Mesendoderm (in vitro differentiated cells): ENCODE data around the gene CDK11A.
"Not testable (repeated sequence)": the region's sequence is repeated elsewhere in the genome, so short reads cannot be mapped to it uniquely, and the experiment has no call there.

Experiments used
- DNase-seq: peaks from one replicate; pipeline ENCODE4 v3.0.0; 2013
- H2AK5ac ChIP-seq: 2 replicates; pipeline ENCODE4 v1.6.1; 2013; ENCODE audit warnings: low read length, inconsistent platforms
- H2BK120ac ChIP-seq: 2 replicates; pipeline ENCODE4 v1.6.1; 2013; ENCODE audit warnings: low read depth, mild to moderate bottlenecking, low read length, moderate library complexity, mixed read lengths
- H2BK15ac ChIP-seq: replicated peaks from 2 replicates; pipeline ENCODE4 v1.6.1; 2013; ENCODE audit warnings: low read depth, mild to moderate bottlenecking, moderate library complexity
- H2BK5ac ChIP-seq: 2 replicates; pipeline ENCODE4 v1.6.1; 2013; ENCODE audit warnings: low read length, inconsistent platforms
- H3K18ac ChIP-seq: 2 replicates; pipeline ENCODE4 v1.6.1; 2013; ENCODE audit warnings: mild to moderate bottlenecking, low read length, mixed read lengths
- H3K23ac ChIP-seq: one replicate; pipeline ENCODE4 v1.6.1; 2013; ENCODE audit warnings: low read length
- H3K27ac ChIP-seq: 2 replicates; pipeline ENCODE4 v1.5.1; 2013; ENCODE audit warnings: low read depth, mild to moderate bottlenecking, inconsistent platforms, low read length, moderate library complexity
- H3K27me3 ChIP-seq: 2 replicates; pipeline ENCODE4 v1.6.1; 2013; ENCODE audit warnings: low read length, control low read depth, mild to moderate bottlenecking, inconsistent platforms; ENCODE audit not compliant: insufficient read depth, poor library complexity
- H3K36me3 ChIP-seq: 2 replicates; pipeline ENCODE4 v1.6.1; 2013; ENCODE audit warnings: low read length, inconsistent platforms; ENCODE audit not compliant: control insufficient read depth, insufficient read depth
- H3K4ac ChIP-seq: one replicate; pipeline ENCODE4 v1.6.1; 2013; ENCODE audit warnings: low read depth, mild to moderate bottlenecking, low read length, moderate library complexity
- H3K4me1 ChIP-seq: 2 replicates; pipeline ENCODE4 v1.6.1; 2013; ENCODE audit warnings: low read depth, low read length, inconsistent platforms; ENCODE audit not compliant: control insufficient read depth
- H3K4me2 ChIP-seq: 2 replicates; pipeline ENCODE4 v1.6.1; 2013; ENCODE audit warnings: low read length
- H3K4me3 ChIP-seq: 2 replicates; pipeline ENCODE4 v1.5.1; 2013; ENCODE audit warnings: mild to moderate bottlenecking, low read length
- H3K56ac ChIP-seq: one replicate; pipeline ENCODE4 v1.6.1; 2013; ENCODE audit warnings: low read length
- H3K79me1 ChIP-seq: 2 replicates; pipeline ENCODE4 v1.6.1; 2013; ENCODE audit warnings: low read length, inconsistent platforms
- H3K79me2 ChIP-seq: 2 replicates; pipeline ENCODE4 v1.6.1; 2013; ENCODE audit warnings: mild to moderate bottlenecking, low read length; ENCODE audit not compliant: control insufficient read depth, insufficient read depth
- H3K9ac ChIP-seq: 2 replicates; pipeline ENCODE4 v1.6.1; 2013; ENCODE audit warnings: low read length, inconsistent platforms
- H4K5ac ChIP-seq: one replicate; pipeline ENCODE4 v1.6.1; 2013; ENCODE audit warnings: low read length
- H4K8ac ChIP-seq: one replicate; pipeline ENCODE4 v1.6.1; 2013; ENCODE audit warnings: low read depth, mild to moderate bottlenecking, control low read depth, low read length, moderate library complexity
- WGBS: extraction: QIAGEN DNeasy Blood & Tissue Kit; methylation state at CpG from one replicate; pipeline ENCODE4 v1.1.7; 2013; ENCODE audit warnings: low lambda C conversion rate, missing lambda C conversion rate; ENCODE audit not compliant: insufficient coverage; ENCODE audit errors: extremely low coverage; 5-methylcytosine and 5-hydroxymethylcytosine counted together

CDK11A gene

DNA sequence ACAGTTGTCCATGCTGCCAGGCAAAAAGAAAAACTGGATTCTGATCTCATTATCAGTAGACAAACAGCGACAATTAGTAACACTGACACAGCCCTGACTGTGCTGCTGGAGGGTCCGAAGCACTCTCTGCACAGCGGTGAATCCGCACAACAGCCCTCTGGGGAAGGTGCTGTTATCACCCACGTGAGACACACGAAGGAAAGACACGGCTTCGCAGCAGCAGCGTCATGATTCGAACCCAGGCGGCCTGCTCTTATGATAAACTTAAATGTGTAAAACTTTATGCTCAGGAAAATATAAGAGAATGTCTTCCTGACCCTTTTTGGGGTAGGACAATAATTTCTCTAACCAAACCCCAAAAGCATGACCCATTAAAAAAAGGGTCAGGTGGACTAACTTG, 18.4 kb upstream of the CDK11A start:
- H3K4me2 ChIP-seq, DNase-seq, H3K36me3 ChIP-seq, H3K56ac ChIP-seq, H3K4me3 ChIP-seq, H2BK120ac ChIP-seq, H3K4me1 ChIP-seq, H3K79me2 ChIP-seq, H3K18ac ChIP-seq, H4K5ac ChIP-seq, H3K27ac ChIP-seq, H2BK5ac ChIP-seq, H3K4ac ChIP-seq, H3K27me3 ChIP-seq, H2AK5ac ChIP-seq, H3K23ac ChIP-seq, H2BK15ac ChIP-seq, H3K79me1 ChIP-seq, H3K9ac ChIP-seq, H4K8ac ChIP-seq: not testable (repeated sequence)
- WGBS: no CpG with 5 or more reads among the region's 11 CpGs

DNA sequence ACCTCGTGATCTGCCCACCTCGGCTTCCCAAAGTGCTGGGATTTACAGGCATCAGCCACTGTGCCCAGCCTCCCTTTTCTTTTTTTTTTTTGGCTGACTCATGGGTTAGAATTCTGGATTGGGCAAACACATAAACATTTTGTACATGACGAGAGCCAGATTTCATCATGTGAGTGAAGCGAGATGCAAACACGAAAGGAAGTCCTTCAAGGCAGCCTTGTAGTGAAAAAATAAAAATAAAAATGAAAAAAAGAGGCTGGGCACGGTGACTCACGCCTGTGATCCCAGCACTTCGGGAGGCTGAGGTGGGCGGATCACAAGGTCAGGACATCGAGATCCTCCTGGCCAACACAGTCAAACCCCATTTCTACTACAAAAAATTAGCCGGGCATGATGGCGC, 16.9 kb upstream of the CDK11A start:
- not testable (repeated sequence) for H3K79me2 ChIP-seq, H3K18ac ChIP-seq, H3K9ac ChIP-seq, H4K8ac ChIP-seq, H2BK5ac ChIP-seq, H4K5ac ChIP-seq, H3K23ac ChIP-seq, H3K79me1 ChIP-seq, H3K4me2 ChIP-seq, H3K27me3 ChIP-seq, H3K4me3 ChIP-seq, H3K4ac ChIP-seq, H2BK120ac ChIP-seq, DNase-seq, H3K4me1 ChIP-seq, H2BK15ac ChIP-seq, H3K36me3 ChIP-seq, H3K56ac ChIP-seq, H2AK5ac ChIP-seq, H3K27ac ChIP-seq
- no CpG with 5 or more reads among the region's 12 CpGs for WGBS

DNA sequence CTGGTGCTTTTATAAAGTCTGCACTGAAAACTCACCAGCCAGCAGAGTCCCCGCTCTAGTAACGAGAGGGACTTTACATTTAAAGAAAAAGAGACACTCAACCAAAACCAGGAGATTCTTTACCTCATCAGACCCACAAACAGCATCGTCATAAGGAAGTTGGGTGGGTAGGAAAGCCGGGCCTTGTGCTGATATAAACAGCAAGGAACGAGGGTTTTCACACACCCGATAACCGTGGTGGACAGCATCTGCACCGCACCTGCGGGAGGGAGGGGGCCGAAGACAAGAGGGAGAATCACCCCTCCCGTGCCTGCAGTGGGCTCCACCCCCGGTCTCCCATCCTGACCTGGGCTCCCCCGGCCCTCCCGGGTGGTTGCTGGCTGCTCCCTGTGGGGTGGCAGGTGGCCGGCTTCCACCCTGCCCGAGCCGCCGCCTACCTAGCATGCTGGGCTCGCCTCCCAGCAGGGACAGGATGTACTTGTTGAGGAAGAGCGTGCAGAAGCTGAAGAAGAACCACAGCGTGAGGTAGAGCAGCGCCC, 14.7 kb upstream of the CDK11A start:
- H2BK15ac ChIP-seq, H3K23ac ChIP-seq, H3K18ac ChIP-seq, H3K4me1 ChIP-seq, H2BK120ac ChIP-seq, H3K27me3 ChIP-seq, H3K4me2 ChIP-seq, H4K5ac ChIP-seq, H3K27ac ChIP-seq, H4K8ac ChIP-seq, H3K79me1 ChIP-seq, H3K79me2 ChIP-seq, DNase-seq, H3K4ac ChIP-seq, H2AK5ac ChIP-seq, H3K56ac ChIP-seq, H3K36me3 ChIP-seq, H3K9ac ChIP-seq, H3K4me3 ChIP-seq, H2BK5ac ChIP-seq: not testable (repeated sequence)
- WGBS: no CpG with 5 or more reads among the region's 22 CpGs

DNA sequence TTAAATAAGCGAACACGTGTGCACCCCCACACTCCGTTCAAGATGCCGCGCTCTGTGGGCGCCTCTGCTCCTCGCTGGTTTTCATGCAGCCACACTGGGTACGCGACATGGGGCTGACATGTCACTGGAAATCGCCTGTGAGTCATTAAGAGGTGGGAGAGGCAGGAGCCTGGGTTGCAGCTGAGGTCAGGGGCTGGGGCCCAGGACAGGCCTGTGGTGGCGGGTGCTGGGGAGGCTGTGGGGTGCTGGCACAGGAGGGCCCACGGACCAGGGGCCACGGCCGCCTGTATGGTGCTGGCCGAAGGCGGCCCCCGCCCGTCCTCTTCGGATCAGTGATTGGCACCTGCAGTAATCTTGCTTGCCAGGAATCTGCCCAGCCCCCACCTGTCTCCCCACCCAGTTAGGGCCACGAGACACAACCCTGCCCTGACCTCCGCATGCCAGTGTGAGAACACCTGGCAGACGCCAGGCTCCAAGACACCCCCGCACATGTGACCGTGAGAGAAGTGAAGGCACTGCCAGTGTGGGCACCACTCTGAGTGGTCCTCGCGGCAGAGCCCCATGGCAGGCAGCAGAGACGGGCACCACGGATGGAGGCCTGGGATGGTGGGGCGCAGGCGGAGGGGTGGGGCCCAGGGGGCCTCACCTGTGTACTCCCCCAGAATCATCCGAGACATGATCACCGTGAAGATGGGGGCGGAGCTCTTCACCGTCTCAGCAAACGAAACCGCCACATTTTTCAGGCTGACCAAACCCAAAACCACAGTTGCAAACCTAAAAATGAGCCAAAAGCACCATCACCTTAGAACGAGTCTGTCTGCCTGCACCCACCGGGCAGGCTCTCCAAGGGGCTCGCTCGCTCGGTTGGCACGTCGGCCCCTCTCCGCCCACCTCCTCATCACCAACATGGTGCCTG, 13.8 kb upstream of the CDK11A start:
- not testable (repeated sequence) for H2BK120ac ChIP-seq, H3K4me3 ChIP-seq, H3K18ac ChIP-seq, H3K79me1 ChIP-seq, H3K27ac ChIP-seq, H3K9ac ChIP-seq, H3K4ac ChIP-seq, H3K23ac ChIP-seq, H4K5ac ChIP-seq, H4K8ac ChIP-seq, H2BK5ac ChIP-seq, H2BK15ac ChIP-seq, H3K4me1 ChIP-seq, H3K4me2 ChIP-seq, H2AK5ac ChIP-seq, DNase-seq, H3K27me3 ChIP-seq, H3K36me3 ChIP-seq, H3K56ac ChIP-seq, H3K79me2 ChIP-seq
- WGBS: no CpG with 5 or more reads among the region's 44 CpGs

DNA sequence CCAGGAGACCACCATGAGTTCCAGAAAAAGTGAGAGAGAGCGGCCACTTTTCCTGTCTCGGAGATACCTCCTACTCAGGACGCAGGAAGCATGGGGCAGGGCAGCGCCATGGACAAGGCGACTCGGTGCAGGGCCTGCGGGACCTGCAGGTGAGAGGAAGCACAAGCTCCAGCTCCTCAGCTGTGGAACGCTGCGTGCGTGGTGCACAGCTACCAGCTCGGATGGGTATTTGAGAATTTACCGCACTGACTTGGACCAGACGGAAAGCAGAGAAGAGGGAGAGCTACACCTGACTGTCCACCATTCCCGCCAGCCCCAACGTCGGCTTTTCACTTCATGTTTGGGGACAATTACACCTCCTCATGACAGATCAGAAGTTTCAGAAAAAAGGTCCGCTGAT, 8.2 kb upstream of the CDK11A start:
- Histone ChIP-seq H4K8ac (no peak overlapping the region), H3K4me2 (no peak overlapping the region), H3K27ac (no peak overlapping the region), H3K79me2 (no peaks in the 10 kb centered on the region), H2AK5ac (no peak overlapping the region), H4K5ac (no peak overlapping the region), H3K79me1 (no peaks in the 10 kb centered on the region), H3K4me3 (no peak overlapping the region), H2BK120ac (no peak overlapping the region), H3K36me3 (peaks cover 1% of the 10 kb centered on the region), H3K18ac (no peak overlapping the region), H3K27me3 (no peaks in the 10 kb centered on the region), H3K4ac (no peak overlapping the region), H2BK15ac (no peak overlapping the region), H3K56ac (no peak overlapping the region), H3K23ac (no peak overlapping the region), H3K9ac (no peak overlapping the region), H2BK5ac (no peak overlapping the region), H3K4me1 (no peaks in the 10 kb centered on the region)
- WGBS: no CpG with 5 or more reads among the region's 17 CpGs
- no peak for DNase-seq
